NB4 (cell line): ENCODE data around the gene C10orf143.

ENCODE experiments used
- DNase-seq: peaks from one replicate; pipeline ENCODE4 v3.0.0; 2010; ENCODE audit warnings: low read depth
- H3K4me3 ChIP-seq: one replicate; pipeline ENCODE4 v1.5.1; 2011; ENCODE audit warnings: mild to moderate bottlenecking, low read depth, low read length, moderate library complexity
- CTCF ChIP-seq: IDR thresholded peaks from one replicate; pipeline ENCODE4 v1.5.1; 2012; ENCODE audit warnings: low read depth, low read length
- MAX ChIP-seq: IDR thresholded peaks from 2 replicates; pipeline ENCODE4 v1.6.1; 2011; ENCODE audit warnings: low read depth, low read length
- MYC ChIP-seq: IDR thresholded peaks from 2 replicates; pipeline ENCODE4 v1.6.1; 2011; ENCODE audit warnings: low read depth, low read length
- POLR2A ChIP-seq: IDR thresholded peaks from 2 replicates; pipeline ENCODE4 v1.6.1; 2011; ENCODE audit warnings: mild to moderate bottlenecking; ENCODE audit not compliant: insufficient read length; ENCODE audit errors: extremely low read depth

C10orf143 gene

GRCh38 chr10:130110246-130111112 is at the start of gene C10orf143:
Gene C10orf143, minus strand, starts transcription at chr10:130110830. Its CDS starts 58 bp downstream, at chr10:130110772.
- H3K4me3 ChIP-seq, result peak within 1 kb of the TSS; percentile 82
- DNase-seq, result peak; percentile 98
- no peak for TF ChIP-seq CTCF
- TF ChIP-seq POLR2A, result peak; percentile 99
- TF ChIP-seq MYC, result peak; percentile 81
- TF ChIP-seq MAX, result peak; percentile 83

GRCh38 chr10:130159192-130159794 is 48.7 kb upstream of the C10orf143 start:
- no peak overlapping the region for H3K4me3 ChIP-seq
- DNase-seq, result no peak
- TF ChIP-seq MAX (no peak), POLR2A (no peak), CTCF (no peak), MYC (no peak)

- no peak for DNase-seq
- H3K4me3 ChIP-seq, result no peak overlapping the region
- no peak for TF ChIP-seq CTCF
- TF ChIP-seq MAX, result no peak
- no peak for TF ChIP-seq MYC
- TF ChIP-seq POLR2A, result no peak
Measured at GRCh38 chr10:130146042-130146441, 35.4 kb upstream of the C10orf143 start.

GRCh38 chr10:130141878-130142277 is 31.2 kb upstream of the C10orf143 start:
- no peak for DNase-seq
- TF ChIP-seq POLR2A, result no peak
- no peak for TF ChIP-seq MYC
- no peak for TF ChIP-seq CTCF
- no peak for TF ChIP-seq MAX
- no peak overlapping the region for H3K4me3 ChIP-seq

GRCh38 chr10:130141460-130141859 is 30.8 kb upstream of the C10orf143 start:
- no peak for TF ChIP-seq MYC
- no peak for TF ChIP-seq MAX
- no peak for TF ChIP-seq POLR2A
- no peak for TF ChIP-seq CTCF
- H3K4me3 ChIP-seq, result no peak overlapping the region
- no peak for DNase-seq
